Kidney (tissue), 14 donors: ENCODE measurements around the gene ABTB1. TPM values are rescaled to one million over a fixed set of nuclear protein-coding genes. Genes with fewer than 3 reads are reported as not detected.
"Not testable (repeated sequence)": the region's sequence is repeated elsewhere in the genome, so short reads cannot be mapped to it uniquely, and the experiment has no call there.

Experiments used
- DNase-seq, 5 donors: peaks; one replicate each; pipeline ENCODE4 v3.0.0-alpha.2; 2013 to 2020
- FAIRE-seq: peaks from 2 replicates; lab custom pipeline; 2012; peaks lifted over from hg19 to GRCh38; lab: Jason Lieb, UNC
- H3K27ac ChIP-seq, 2 donors: one replicate each; pipeline ENCODE4 v1.7.0; 2013; ENCODE audit warnings: low read depth in 2 of 2, low read length in 2 of 2, inconsistent platforms in 1 of 2
- H3K27me3 ChIP-seq: one replicate; pipeline ENCODE4 v1.7.1; 2013; ENCODE audit warnings: low read length, inconsistent platforms; ENCODE audit not compliant: control insufficient read depth, insufficient read depth
- H3K36me3 ChIP-seq, 3 donors: one replicate each; pipeline versions ENCODE4 v1.7.0 to v1.7.1; 2013; ENCODE audit warnings: low read length in 3 of 3, control low read depth in 1 of 3, inconsistent platforms in 1 of 3; ENCODE audit not compliant: insufficient read depth in 3 of 3, control insufficient read depth in 2 of 3
- H3K4me1 ChIP-seq, 3 donors: one replicate each; pipeline versions ENCODE4 v1.7.0 to v1.7.1; 2013; ENCODE audit warnings: low read length in 3 of 3, inconsistent platforms in 1 of 3, low read depth in 1 of 3; ENCODE audit not compliant: control insufficient read depth in 2 of 3, insufficient read depth in 2 of 3
- H3K4me3 ChIP-seq, 3 donors: one replicate each; pipeline versions ENCODE4 v1.7.0 to v1.8.1; 2013; ENCODE audit warnings: low read length in 3 of 3, control low read depth in 1 of 3, inconsistent platforms in 1 of 3
- H3K9ac ChIP-seq, 3 donors: one replicate each; pipeline versions ENCODE4 v1.7.0 to v1.7.1; 2013; ENCODE audit warnings: low read length in 3 of 3, control low read depth in 1 of 3, inconsistent platforms in 1 of 3
- H3K9me3 ChIP-seq, 3 donors: one replicate each; pipeline versions ENCODE4 v1.7.0 to v1.7.1; 2013; ENCODE audit warnings: low read length in 3 of 3, control low read depth in 1 of 3, inconsistent platforms in 1 of 3; ENCODE audit not compliant: control insufficient read depth in 2 of 3, insufficient read depth in 1 of 3
- CTCF ChIP-seq: IDR thresholded peaks from 3 replicates; pipeline ENCODE4 v1.5.1; 2012; ENCODE audit warnings: mild to moderate bottlenecking, moderate library complexity, borderline replicate concordance; ENCODE audit not compliant: insufficient read depth; ENCODE audit errors: extremely low read depth
- intact Hi-C: fragments of 100-400 bp; cut with DNase I; formaldehyde crosslinking; loops from one replicate; pipeline ENCODE4 v1.11.1; 2022
- polyA plus RNA-seq: library from polyadenylated mRNA; stranded (reverse); fragments of 350-450 nt; fragmentation: Illumina TruSeq; extraction: RNeasy Lipid Tissue Mini Kit (QIAGEN cat#74804); gene quantifications from one replicate; pipeline ENCODE4 v1.2.3, GENCODE V29; 2014; ENCODE audit warnings: low read depth, low replicate concordance; ENCODE audit not compliant: insufficient read depth
- total RNA-seq: library from RNA; stranded (reverse); fragmentation: NEBNext Ultra II Directional; extraction: Animal tissue kit (Norgen Biotek cat#: 25700); gene quantifications from one replicate; pipeline ENCODE4 v1.2.1, GENCODE V29; 2021
- donor health status: control.
- donor health status: control.
- donor health status: control.
- donor health status: control.
- donor health status: control.
- donor health status: DM: yes; HTN: yes; CAD: no.
- donor health status: Normal renal cell carcinoma (clear cell type).

Gene ABTB1
- total and polyA plus RNA-seq, 2 donors from 2014 or later: 29.2 to 43.2 TPM

GRCh38 chr3:127654374-127654773, 18.4 kb upstream of the ABTB1 start:
- FAIRE-seq (no peak), DNase-seq (no peak)
- no peaks in the 10 kb centered on the region for H3K36me3 ChIP-seq
- intact Hi-C loops: no loop called here
- H3K4me1 ChIP-seq: peaks cover 0 to 5% (median 0%) of the 10 kb centered on the region in 3 donors
- no peak overlapping the region for H3K27ac ChIP-seq
- H3K9me3 ChIP-seq: no peaks in the 10 kb centered on the region
- H3K4me3 ChIP-seq: no peak overlapping the region
- TF ChIP-seq CTCF: no peak
- H3K27me3 ChIP-seq: no peaks in the 10 kb centered on the region
- no peak overlapping the region for H3K9ac ChIP-seq

DNA sequence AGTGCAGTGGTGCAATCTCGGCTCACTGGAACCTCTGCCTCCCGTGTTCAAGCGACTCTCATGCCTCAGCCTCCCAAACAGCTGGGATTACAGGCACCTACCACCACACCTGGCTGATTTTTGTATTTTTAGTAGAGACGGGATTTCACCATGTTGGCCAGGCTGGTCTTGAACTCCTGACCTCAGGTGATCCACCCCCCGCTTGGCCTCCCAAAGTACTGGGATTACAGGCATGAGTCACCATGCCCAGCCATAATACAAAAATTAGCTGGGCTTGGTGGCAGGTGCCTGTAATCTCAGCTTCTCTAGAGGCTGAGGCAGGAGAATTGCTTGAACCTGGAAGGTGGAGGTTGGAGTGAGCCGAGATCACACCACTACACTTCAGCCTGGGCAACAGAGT, 17.8 kb upstream of the ABTB1 start:
- H3K36me3 ChIP-seq, DNase-seq, intact Hi-C loops, H3K27ac ChIP-seq, H3K4me1 ChIP-seq, H3K9me3 ChIP-seq, FAIRE-seq, H3K27me3 ChIP-seq, H3K9ac ChIP-seq, H3K4me3 ChIP-seq: not testable (repeated sequence)

DNA sequence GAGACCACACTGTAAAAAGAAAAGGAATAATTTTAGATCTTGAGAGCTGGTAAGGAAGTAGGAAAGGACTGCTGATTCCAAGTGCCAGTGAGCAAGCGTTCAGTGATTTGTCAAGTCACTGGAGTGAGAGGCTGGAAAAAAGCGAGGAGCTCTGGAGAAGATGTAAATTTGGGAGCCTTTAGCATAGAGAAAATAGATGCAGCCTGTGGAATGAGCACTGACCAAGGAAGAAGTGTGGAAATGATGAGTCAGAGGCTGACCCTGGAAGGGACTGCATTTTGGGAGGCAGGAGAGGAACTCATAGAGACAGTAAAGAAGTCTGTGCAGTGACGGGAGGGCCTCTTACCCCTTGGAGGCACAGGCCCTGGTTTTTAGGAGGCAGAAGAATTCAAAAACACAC, 17.1 kb upstream of the ABTB1 start:
- TF ChIP-seq CTCF: no peak
- no peak for DNase-seq
- intact Hi-C loops: no loop called here
- peak overlapping the region in 1 of 2 donors; percentile 20 for H3K27ac ChIP-seq
- no peak for FAIRE-seq
- no peaks in the 10 kb centered on the region for H3K27me3 ChIP-seq
- H3K9me3 ChIP-seq: no peaks in the 10 kb centered on the region
- peaks cover 0 to 5% (median 0%) of the 10 kb centered on the region in 3 donors for H3K4me1 ChIP-seq
- H3K4me3 ChIP-seq: no peak overlapping the region
- no peak overlapping the region for H3K9ac ChIP-seq
- no peaks in the 10 kb centered on the region for H3K36me3 ChIP-seq

GRCh38 chr3:127656906-127657305, 15.8 kb upstream of the ABTB1 start:
- Histone ChIP-seq H3K4me1 (peaks cover 0 to 5% (median 0%) of the 10 kb centered on the region in 3 donors), H3K27ac (no peak overlapping the region), H3K4me3 (no peak overlapping the region), H3K9ac (no peak overlapping the region), H3K9me3 (no peaks in the 10 kb centered on the region), H3K27me3 (no peaks in the 10 kb centered on the region), H3K36me3 (no peaks in the 10 kb centered on the region)
- intact Hi-C loops: no loop called here
- TF ChIP-seq CTCF: no peak
- DNase-seq (no peak), FAIRE-seq (no peak)
